Astrocyte of the spinal cord (primary cell): ENCODE data around the gene FCRL3.

ENCODE experiments used
- DNase-seq: peaks from one replicate; pipeline ENCODE4 v3.0.0; 2011; ENCODE audit warnings: low read depth, low spot score
- H3K4me3 ChIP-seq: 2 replicates; pipeline ENCODE4 v1.5.1; 2011; ENCODE audit warnings: low read depth, mild to moderate bottlenecking, low read length, moderate library complexity
- CTCF ChIP-seq: IDR thresholded peaks from 2 replicates; pipeline ENCODE4 v1.5.1; 2012; ENCODE audit warnings: low read depth, mild to moderate bottlenecking, low read length, inconsistent platforms
- in situ Hi-C: cut with HindIII; loops from 2 replicates; pipeline ENCODE4 v1.10.0; 2017; ENCODE audit warnings: low sequenced_read_pairs

Gene FCRL3

GRCh38 chr1:157703981-157704380 is 3.4 kb upstream of the FCRL3 start:
- in situ Hi-C loops: no loop called here
- DNase-seq: no peak
- no peak overlapping the region for H3K4me3 ChIP-seq
- TF ChIP-seq CTCF: no peak

GRCh38 chr1:157702308-157702825 is 1.8 kb upstream of the FCRL3 start:
- in situ Hi-C loops: no loop called here
- H3K4me3 ChIP-seq: no peak overlapping the region
- TF ChIP-seq CTCF: no peak
- DNase-seq: no peak

- no peak for DNase-seq
- in situ Hi-C loops: no loop called here
- H3K4me3 ChIP-seq: no peak overlapping the region
- no peak for TF ChIP-seq CTCF
Observed at GRCh38 chr1:157700305-157700704, 264 bp downstream of the FCRL3 start.

GRCh38 chr1:157697781-157698569 is 2.6 kb downstream of the FCRL3 start:
- H3K4me3 ChIP-seq: no peak overlapping the region
- in situ Hi-C loops: no loop called here
- TF ChIP-seq CTCF: no peak
- no peak for DNase-seq

DNA sequence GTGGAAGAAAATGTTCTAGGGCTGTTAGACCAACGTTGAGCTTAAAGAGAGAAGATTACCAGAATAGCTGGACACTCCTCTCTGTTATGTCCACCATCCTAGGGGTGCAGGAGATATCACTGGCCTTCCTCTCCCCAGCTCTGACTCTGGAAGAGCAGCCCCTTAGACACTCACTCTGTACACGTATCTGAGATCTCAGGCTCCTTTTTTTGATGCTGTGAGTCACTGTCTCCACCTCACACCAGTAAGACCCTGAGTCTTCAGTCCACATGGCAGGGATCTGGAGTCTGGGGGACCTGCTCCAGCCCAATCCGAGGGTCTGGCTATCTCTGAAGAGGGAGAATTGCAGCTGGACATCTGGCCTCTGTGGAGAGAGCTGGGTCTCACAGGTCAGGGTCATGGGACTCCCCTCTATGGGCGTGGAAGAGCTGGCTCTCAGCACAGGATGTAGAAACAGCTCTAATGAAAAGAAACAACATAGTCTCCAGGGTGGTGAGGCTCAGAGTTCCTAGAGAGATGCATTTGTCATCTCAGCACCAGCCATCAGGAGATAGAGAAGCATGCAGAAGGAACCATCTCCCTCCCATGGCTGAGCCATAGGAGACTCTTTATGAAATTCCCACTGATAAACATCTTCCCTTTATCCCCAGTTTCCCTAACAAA is 3.5 kb downstream of the FCRL3 start:
- no peak for DNase-seq
- no peak for TF ChIP-seq CTCF
- H3K4me3 ChIP-seq: no peak overlapping the region
- in situ Hi-C loops: no loop called here

GRCh38 chr1:157695417-157695816 is 5.2 kb downstream of the FCRL3 start:
- in situ Hi-C loops: no loop called here
- TF ChIP-seq CTCF: no peak
- no peak overlapping the region for H3K4me3 ChIP-seq
- no peak for DNase-seq
